ENCODE data around the gene C5orf63. TPM values are rescaled to one million over a fixed set of nuclear protein-coding genes. Genes with fewer than 3 reads are reported as not detected.
A peak's percentile ranks its signal among the peaks of the same experiment; 100 is the strongest.

Gene C5orf63
- total and polyA plus RNA-seq, 9 of the 15 experiments (the other 6 are each of a cell fraction or from before 2014, with no cell fraction given), result 1.8 to 24.6 (median 6.2) TPM

DNA sequence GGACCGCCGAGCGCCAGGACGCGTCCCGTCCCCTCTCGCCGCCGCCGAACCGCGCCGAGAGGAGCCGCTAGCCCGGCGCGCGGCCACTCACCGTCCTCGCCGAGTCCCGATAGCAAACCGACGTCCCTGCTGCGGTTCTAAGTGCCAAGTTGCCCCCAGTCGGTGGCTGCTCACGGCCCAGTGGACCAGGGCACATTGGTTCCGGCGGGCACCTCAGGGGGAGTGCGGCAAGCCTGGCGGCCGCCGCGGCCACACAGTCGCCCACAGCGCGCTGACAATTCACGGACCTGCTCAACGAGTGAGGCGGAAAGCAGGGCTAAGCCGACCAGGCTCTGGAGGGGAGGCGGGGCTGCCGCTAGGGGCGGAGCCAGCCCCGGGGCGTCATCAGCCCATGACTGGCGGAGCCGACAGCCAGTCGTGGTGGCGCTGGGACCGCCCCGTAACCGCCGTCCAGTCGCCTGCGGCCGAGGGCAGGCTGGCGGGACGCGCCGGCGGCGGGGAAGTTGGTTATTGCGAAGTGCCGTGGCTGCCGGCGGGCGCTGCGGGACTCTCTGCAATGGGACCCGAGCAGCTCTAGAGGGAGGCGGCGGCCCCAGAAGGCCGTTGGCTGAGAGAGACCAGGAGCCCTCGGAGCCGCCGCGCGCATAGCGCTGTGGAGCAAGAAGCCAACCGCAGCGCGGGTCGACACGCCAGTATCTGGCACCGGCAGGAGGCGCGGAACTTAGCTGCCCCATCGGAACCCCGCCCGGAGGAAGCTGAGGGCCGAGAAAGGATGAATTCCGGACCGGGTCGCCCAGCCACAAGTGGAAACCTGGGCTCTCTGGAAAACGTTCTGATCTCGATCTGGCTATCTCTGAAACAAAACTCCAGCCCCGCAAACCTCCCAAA is 42.8 kb downstream of the C5orf63 start, which contains the start of gene MARCHF3 (continued):
- peak; percentile 64 for TF ChIP-seq NFYB (IDR thresholded peaks at IDR 0.05; ENCODE audit: extremely low read depth, insufficient read length)
- TF ChIP-seq RBFOX2 (IDR thresholded peaks at IDR 0.05; ENCODE audit: low read depth, low read length), result peak; percentile 98
- TF ChIP-seq ETV1 (tag; conservative IDR thresholded peaks at IDR 0.05; ENCODE audit: low read depth), result peak; percentile 47; the same call in 1 of the 2 replicates
- TF ChIP-seq, protein P1, sequence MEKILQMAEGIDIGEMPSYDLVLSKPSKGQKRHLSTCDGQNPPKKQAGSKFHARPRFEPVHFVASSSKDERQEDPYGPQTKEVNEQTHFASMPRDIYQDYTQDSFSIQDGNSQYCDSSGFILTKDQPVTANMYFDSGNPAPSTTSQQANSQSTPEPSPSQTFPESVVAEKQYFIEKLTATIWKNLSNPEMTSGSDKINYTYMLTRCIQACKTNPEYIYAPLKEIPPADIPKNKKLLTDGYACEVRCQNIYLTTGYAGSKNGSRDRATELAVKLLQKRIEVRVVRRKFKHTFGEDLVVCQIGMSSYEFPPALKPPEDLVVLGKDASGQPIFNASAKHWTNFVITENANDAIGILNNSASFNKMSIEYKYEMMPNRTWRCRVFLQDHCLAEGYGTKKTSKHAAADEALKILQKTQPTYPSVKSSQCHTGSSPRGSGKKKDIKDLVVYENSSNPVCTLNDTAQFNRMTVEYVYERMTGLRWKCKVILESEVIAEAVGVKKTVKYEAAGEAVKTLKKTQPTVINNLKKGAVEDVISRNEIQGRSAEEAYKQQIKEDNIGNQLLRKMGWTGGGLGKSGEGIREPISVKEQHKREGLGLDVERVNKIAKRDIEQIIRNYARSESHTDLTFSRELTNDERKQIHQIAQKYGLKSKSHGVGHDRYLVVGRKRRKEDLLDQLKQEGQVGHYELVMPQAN (IDR thresholded peaks at IDR 0.05; ENCODE audit: borderline replicate concordance), result no peak
- TF ChIP-seq PHTF2 (CRISPR knock-in tag; IDR thresholded peaks at IDR 0.05), result no peak
- no peak for TF ChIP-seq ASH1L (IDR thresholded peaks at IDR 0.05; ENCODE audit: borderline replicate concordance, low read depth, partially characterized antibody)
- peak; percentile 80 for TF ChIP-seq SP2 (IDR thresholded peaks at IDR 0.05; ENCODE audit: extremely low read depth, low read depth, low read length, poor library complexity, severe bottlenecking)
- TF ChIP-seq KAT7 (CRISPR knock-in tag; IDR thresholded peaks at IDR 0.05; ENCODE audit: borderline replicate concordance), result peak; percentile 98
- TF ChIP-seq, protein P2, sequence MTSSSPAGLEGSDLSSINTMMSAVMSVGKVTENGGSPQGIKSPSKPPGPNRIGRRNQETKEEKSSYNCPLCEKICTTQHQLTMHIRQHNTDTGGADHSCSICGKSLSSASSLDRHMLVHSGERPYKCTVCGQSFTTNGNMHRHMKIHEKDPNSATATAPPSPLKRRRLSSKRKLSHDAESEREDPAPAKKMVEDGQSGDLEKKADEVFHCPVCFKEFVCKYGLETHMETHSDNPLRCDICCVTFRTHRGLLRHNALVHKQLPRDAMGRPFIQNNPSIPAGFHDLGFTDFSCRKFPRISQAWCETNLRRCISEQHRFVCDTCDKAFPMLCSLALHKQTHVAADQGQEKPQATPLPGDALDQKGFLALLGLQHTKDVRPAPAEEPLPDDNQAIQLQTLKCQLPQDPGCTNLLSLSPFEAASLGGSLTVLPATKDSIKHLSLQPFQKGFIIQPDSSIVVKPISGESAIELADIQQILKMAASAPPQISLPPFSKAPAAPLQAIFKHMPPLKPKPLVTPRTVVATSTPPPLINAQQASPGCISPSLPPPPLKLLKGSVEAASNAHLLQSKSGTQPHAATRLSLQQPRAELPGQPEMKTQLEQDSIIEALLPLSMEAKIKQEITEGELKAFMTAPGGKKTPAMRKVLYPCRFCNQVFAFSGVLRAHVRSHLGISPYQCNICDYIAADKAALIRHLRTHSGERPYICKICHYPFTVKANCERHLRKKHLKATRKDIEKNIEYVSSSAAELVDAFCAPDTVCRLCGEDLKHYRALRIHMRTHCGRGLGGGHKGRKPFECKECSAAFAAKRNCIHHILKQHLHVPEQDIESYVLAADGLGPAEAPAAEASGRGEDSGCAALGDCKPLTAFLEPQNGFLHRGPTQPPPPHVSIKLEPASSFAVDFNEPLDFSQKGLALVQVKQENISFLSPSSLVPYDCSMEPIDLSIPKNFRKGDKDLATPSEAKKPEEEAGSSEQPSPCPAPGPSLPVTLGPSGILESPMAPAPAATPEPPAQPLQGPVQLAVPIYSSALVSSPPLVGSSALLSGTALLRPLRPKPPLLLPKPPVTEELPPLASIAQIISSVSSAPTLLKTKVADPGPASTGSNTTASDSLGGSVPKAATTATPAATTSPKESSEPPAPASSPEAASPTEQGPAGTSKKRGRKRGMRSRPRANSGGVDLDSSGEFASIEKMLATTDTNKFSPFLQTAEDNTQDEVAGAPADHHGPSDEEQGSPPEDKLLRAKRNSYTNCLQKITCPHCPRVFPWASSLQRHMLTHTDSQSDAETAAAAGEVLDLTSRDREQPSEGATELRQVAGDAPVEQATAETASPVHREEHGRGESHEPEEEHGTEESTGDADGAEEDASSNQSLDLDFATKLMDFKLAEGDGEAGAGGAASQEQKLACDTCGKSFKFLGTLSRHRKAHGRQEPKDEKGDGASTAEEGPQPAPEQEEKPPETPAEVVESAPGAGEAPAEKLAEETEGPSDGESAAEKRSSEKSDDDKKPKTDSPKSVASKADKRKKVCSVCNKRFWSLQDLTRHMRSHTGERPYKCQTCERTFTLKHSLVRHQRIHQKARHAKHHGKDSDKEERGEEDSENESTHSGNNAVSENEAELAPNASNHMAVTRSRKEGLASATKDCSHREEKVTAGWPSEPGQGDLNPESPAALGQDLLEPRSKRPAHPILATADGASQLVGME (CRISPR knock-in tag; IDR thresholded peaks at IDR 0.05), result 0 out of 2 replicates have a peak, but pooled peaks have one; percentile 51
- TF ChIP-seq L3MBTL2 (IDR thresholded peaks at IDR 0.05), result peak; percentile 91
- TF ChIP-seq NFE2L1 (tag; IDR thresholded peaks at IDR 0.05; ENCODE audit: borderline replicate concordance, low read depth), result no peak
- TF ChIP-seq HEY1 (CRISPR knock-in tag; IDR thresholded peaks at IDR 0.05; ENCODE audit: borderline replicate concordance), result no peak
- TF ChIP-seq PHB2 (IDR thresholded peaks at IDR 0.05; ENCODE audit: low read depth), result no peak
- TF ChIP-seq ETV6 (IDR thresholded peaks at IDR 0.05; ENCODE audit: borderline replicate concordance in 1 of 2, low read depth in 2 of 2, low read length in 1 of 2), result no peak
- peak; percentile 61; the same call in 1 of the 2 replicates for TF ChIP-seq ETV6 (CRISPR knock-in tag; IDR thresholded peaks at IDR 0.05; ENCODE audit: borderline replicate concordance)
- TF ChIP-seq YY1 (IDR thresholded peaks at IDR 0.05; ENCODE audit: borderline replicate concordance in 1 of 3, control insufficient read depth in 1 of 3, extremely low read depth in 1 of 3, insufficient read depth in 3 of 3, insufficient read length in 1 of 3, insufficient replicate concordance in 2 of 3, low read depth in 1 of 3, low read length in 2 of 3), result peak in 2 of 3 experiments; percentile 11 to 26
- TF ChIP-seq NBN (IDR thresholded peaks at IDR 0.05; ENCODE audit: low read depth), result peak; percentile 77
- no peak for TF ChIP-seq ZBTB8A (IDR thresholded peaks at IDR 0.05; ENCODE audit: partially characterized antibody)
